Activated naive CD8-positive, alpha-beta T cell treated with anti-CD3 and anti-CD28 coated beads, Interleukin-2, amount 50 U/mL, for 16 hours (primary cell): ENCODE measurements around the gene RHO.

ENCODE experiments used
- DNase-seq: peaks from one replicate; pipeline ENCODE4 v3.0.0-alpha.2; 2020; ENCODE audit warnings: low read depth, low spot score

RHO gene

GRCh38 chr3:129577366-129577765, 48.9 kb downstream of the RHO start:
- DNase-seq: no peak

GRCh38 chr3:129577925-129578786, 49.7 kb downstream of the RHO start:
- DNase-seq: no peak

- DNase-seq: no peak
Measured at GRCh38 chr3:129579991-129580390, 51.6 kb downstream of the RHO start.

DNA sequence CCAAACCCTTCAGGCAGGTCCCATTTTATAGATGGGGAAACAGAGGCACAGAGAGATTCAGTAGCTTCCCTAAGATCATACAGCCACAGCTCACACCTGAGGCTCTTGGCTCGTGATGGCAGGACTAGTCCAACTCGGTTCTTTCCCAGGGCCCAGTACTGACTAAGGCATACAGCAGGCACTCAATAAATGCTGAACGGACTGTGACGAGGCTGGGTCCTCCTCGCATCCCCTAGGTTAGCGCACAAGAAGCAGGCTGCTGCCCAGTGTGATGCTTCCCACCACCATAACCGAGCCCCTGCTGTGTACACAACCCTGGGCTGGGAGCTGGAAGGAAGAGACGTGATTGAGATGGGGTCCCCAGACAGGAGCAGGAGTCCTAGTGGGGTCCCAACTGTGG, 53.2 kb downstream of the RHO start:
- DNase-seq: no peak

DNA sequence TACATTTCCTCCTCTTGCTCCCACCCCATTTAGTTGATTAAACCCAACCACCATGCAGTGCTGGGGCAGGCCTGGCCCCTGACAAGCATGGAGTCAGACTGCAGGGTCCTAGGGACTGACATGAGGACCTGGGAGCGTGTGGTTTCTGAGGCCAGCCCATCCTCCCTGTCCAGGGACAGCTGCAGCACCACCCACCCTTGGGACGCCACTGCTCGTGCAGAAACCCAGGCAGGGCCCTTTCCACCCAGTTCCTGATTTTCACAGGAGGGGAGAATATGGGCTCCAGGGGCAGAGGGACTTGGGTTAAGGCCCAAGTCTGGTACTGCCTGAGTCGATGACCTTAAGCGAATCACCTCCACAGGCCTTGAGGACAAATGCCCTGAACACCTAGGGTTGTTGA, 54.4 kb downstream of the RHO start:
- DNase-seq: no peak

- DNase-seq: no peak
Measured at GRCh38 chr3:129583289-129583688, 54.9 kb downstream of the RHO start.

GRCh38 chr3:129584631-129585030, 56.2 kb downstream of the RHO start:
- DNase-seq: no peak
